Progenitor cell of endocrine pancreas (in vitro differentiated cells): Measurements from ENCODE around the gene MRPL52. TPM values are rescaled to one million over a fixed set of nuclear protein-coding genes. Genes with fewer than 3 reads are reported as not detected.

Experiments
- DNase-seq: peaks from one replicate; pipeline ENCODE4 v3.0.0; 2021; ENCODE audit warnings: low spot score; ENCODE audit not compliant: unreplicated experiment
- H3K27ac Mint-ChIP-seq: 2 replicates; pipeline ENCODE4 v1.8.0; 2021; ENCODE audit warnings: mild to moderate bottlenecking, moderate library complexity, mixed read lengths
- H3K27me3 Mint-ChIP-seq: 2 replicates; pipeline ENCODE4 v1.8.0; 2021; ENCODE audit warnings: mixed read lengths
- H3K36me3 Mint-ChIP-seq: 2 replicates; pipeline ENCODE4 v1.8.0; 2022; ENCODE audit warnings: mixed read lengths; ENCODE audit not compliant: insufficient read depth
- H3K4me1 Mint-ChIP-seq: 2 replicates; pipeline ENCODE4 v1.8.0; 2021; ENCODE audit warnings: low read depth, mixed read lengths
- H3K4me3 Mint-ChIP-seq: 2 replicates; pipeline ENCODE4 v1.8.0; 2021; ENCODE audit warnings: low read depth, mild to moderate bottlenecking, moderate library complexity, mixed read lengths
- H3K9me3 Mint-ChIP-seq: 2 replicates; pipeline ENCODE4 v1.8.0; 2021; ENCODE audit warnings: low read depth, mixed read lengths
- CTCF ChIP-seq: fragments of 200-600 bp; sonication (generic); IDR thresholded peaks from one replicate; pipeline ENCODE4 v1.5.0; 2021; ENCODE audit warnings: antibody characterized with exemption, mild to moderate bottlenecking; ENCODE audit not compliant: unreplicated experiment
- total RNA-seq: library from RNA; stranded (reverse); gene quantifications from 2 replicates; pipeline ENCODE4 v1.2.1, GENCODE V29; 2021

Gene MRPL52
- total RNA-seq, 1 donor from 2014 or later: 121 TPM

DNA sequence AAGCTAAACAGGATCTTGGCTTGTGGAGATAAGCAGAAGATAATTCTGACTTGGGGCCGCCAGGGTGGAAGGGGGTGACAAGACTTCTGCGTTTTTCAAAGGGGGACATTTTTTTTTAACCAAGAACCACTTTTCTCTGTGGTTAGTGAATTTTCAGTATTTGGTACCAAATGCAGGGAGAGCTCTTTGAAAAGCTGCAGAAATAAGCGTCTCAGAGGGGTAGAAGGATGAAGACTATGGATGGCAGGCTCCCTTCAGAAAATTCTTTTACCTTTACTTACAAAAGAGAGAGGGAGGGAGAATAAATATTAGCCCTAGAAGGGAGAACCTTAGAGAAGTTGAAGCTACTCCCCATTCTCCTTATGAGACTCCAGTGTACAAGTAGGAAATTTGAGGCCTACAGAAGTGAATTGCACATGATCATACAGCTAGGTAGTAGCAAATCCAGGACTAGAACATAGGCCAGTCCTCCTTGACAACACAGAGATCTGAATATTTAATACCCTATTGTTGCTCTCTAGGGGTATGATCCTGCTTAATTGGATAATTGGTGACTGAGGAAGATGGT lies 840 bp downstream of the MRPL52 start:
- TF ChIP-seq CTCF: no peak
- H3K4me3 Mint-ChIP-seq: peak overlapping the region; percentile 89
- DNase-seq: no peak
- peaks cover 13% of the 10 kb centered on the region for H3K4me1 Mint-ChIP-seq
- H3K9me3 Mint-ChIP-seq: no peaks in the 10 kb centered on the region
- H3K27me3 Mint-ChIP-seq: no peaks in the 10 kb centered on the region
- H3K36me3 Mint-ChIP-seq: peaks cover 3% of the 10 kb centered on the region
- H3K27ac Mint-ChIP-seq: peak overlapping the region; percentile 95

GRCh38 chr14:22835505-22835904 lies 5.8 kb downstream of the MRPL52 start:
- Mint-ChIP-seq H3K4me1 (peaks cover 27% of the 10 kb centered on the region), H3K27ac (peak overlapping the region; percentile 99), H3K27me3 (no peaks in the 10 kb centered on the region), H3K36me3 (peaks cover 3% of the 10 kb centered on the region), H3K9me3 (no peaks in the 10 kb centered on the region), H3K4me3 (peak overlapping the region; percentile 100)
- TF ChIP-seq CTCF: no peak
- DNase-seq: no peak

DNA sequence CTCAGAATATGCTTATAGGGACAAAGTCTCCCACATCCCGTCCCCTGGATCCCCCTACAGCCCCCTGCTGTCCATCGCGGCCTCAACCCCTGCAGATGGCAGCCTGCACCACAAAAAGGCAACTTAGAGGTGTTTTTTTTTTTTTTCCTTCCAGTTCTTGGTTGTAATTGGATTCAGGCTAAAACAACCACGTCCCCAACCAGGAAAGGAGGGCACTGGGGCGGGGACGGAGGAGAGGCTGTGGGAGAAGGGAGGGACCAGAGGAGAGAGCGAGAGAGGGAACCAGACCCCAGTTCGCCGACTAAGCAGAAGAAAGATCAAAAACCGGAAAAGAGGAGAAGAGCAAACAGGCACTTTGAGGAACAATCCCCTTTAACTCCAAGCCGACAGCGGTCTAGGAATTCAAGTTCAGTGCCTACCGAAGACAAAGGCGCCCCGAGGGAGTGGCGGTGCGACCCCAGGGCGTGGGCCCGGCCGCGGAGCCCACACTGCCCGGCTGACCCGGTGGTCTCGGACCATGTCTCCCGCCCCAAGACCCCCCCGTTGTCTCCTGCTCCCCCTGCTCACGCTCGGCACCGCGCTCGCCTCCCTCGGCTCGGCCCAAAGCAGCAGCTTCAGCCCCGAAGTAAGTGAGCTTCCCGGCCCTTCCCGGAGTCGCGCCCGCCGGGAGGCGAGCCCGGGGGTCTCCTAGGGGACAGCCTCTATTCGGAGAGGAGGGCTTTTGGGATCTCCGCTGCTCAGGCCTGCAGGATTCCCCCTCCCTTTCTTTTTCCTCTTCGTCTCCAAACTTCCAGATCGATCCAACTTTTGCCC lies 6.8 kb downstream of the MRPL52 start, which contains the start of gene MMP14:
Gene MMP14 (plus strand): TSS at position 285 of the 813 bp plus-strand sequence. CDS start 233 bp downstream, at position 518.
- peak; percentile 26 for DNase-seq
- no peaks in the 10 kb centered on the region for H3K27me3 Mint-ChIP-seq
- TF ChIP-seq CTCF: peak; percentile 51
- peaks cover 3% of the 10 kb centered on the region for H3K36me3 Mint-ChIP-seq
- no peaks in the 10 kb centered on the region for H3K9me3 Mint-ChIP-seq
- H3K4me1 Mint-ChIP-seq: peaks cover 24% of the 10 kb centered on the region
- H3K4me3 Mint-ChIP-seq: peak within 1 kb of the TSS; percentile 100
- peak within 1 kb of the TSS; percentile 99 for H3K27ac Mint-ChIP-seq

DNA sequence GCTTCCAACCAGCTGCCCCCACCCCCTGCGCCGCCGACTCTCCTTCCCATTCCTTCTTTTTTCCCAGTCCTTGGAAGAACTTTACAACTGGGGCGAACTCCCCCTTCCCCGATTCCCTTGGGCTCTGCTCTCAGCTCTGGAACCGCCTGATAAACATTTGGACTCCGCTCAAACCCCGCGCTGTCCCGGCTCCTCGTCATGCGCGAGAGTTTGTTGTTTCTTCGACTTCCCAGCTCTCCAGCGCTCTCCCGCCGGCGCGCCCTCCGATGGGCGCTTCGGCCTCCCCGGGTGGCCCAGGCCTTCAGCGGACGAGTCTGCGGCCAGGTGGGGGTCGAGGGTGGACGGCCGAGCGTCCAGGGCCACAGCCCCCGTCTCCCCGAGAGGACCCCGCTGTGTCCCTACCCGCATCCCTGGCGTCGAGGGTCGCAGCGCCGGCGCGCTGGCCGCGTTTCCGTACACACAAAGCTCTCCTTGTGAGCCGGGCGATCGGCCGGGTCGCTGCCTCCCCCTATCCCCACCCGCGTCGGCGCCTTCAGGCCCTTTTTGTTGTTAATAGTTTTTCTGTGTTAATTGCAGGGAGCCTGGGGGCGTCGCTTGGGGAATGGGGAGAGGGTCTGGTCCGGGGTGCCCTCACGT lies 7.5 kb downstream of the MRPL52 start:
- DNase-seq: peak; percentile 42
- peaks cover 22% of the 10 kb centered on the region for H3K4me1 Mint-ChIP-seq
- H3K36me3 Mint-ChIP-seq: peaks cover 4% of the 10 kb centered on the region
- H3K4me3 Mint-ChIP-seq: peak overlapping the region; percentile 100
- no peak for TF ChIP-seq CTCF
- H3K27me3 Mint-ChIP-seq: no peaks in the 10 kb centered on the region
- no peaks in the 10 kb centered on the region for H3K9me3 Mint-ChIP-seq
- H3K27ac Mint-ChIP-seq: peak overlapping the region; percentile 99

DNA sequence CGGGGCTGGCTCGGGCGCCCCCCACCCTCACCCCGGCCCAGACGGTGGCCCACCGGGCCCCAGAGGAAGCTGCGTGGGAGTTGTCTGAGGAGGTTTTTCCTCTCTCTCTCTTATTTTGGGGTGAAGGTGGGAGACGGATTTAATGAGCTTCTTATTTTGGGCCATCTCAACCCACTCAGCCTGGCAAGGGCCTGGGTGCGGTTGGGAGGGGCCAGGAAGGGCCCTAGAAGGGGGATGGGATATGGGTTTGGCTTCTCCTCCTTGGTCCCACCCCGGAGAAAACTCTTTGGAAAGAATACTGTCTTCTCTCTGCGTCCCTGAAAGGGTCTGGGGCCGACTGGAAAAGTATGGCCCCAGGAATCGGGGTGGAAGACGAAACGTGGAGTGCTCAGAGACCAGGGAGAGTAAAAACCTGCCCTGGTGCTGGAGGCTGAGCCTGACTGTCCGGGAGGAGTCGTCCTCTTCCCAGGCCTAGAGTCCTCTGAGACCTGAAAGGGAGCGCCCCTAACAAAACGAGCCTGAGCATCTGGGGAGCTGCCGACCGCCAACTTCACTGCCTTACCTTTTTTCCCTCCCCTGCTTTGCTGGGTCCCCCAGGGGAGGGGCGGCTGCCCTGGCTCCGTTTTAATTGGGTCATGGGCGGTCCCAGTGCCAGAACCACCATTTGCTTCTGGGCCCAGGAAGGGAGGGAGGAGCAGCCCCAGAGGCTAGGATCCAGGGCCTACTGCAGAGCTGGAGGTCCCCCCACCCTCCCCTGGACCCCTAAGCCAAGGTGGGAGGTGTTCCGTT lies 8.3 kb downstream of the MRPL52 start:
- H3K4me3 Mint-ChIP-seq: peak overlapping the region; percentile 100
- DNase-seq: no peak
- no peaks in the 10 kb centered on the region for H3K9me3 Mint-ChIP-seq
- TF ChIP-seq CTCF: no peak
- peak overlapping the region; percentile 96 for H3K27ac Mint-ChIP-seq
- peaks cover 6% of the 10 kb centered on the region for H3K36me3 Mint-ChIP-seq
- H3K27me3 Mint-ChIP-seq: no peaks in the 10 kb centered on the region
- peaks cover 22% of the 10 kb centered on the region for H3K4me1 Mint-ChIP-seq
